T-helper 2 cell treated with Interferon-gamma antibody and Interleukin-4, amounts not matched to agents 100 ng/mL and 5 ng/mL, for 36 hours (primary cell): ENCODE results near the gene HMCN2. TPM values are rescaled to one million over a fixed set of nuclear protein-coding genes. Genes with fewer than 3 reads are reported as not detected.
"Not testable (repeated sequence)": the region's sequence is repeated elsewhere in the genome, so short reads cannot be mapped to it uniquely, and the experiment has no call there.

Experiments
- intact Hi-C: fragments of 100-400 bp; cut with micrococcal nuclease; formaldehyde crosslinking; loops from one replicate; pipeline ENCODE4 v1.15.1; 2023
- total RNA-seq: library from RNA; stranded (reverse); gene quantifications from 2 replicates; pipeline ENCODE4 v1.2.3, GENCODE V29; 2022

HMCN2 gene
- total RNA-seq, 1 donor from 2014 or later = not detected

DNA sequence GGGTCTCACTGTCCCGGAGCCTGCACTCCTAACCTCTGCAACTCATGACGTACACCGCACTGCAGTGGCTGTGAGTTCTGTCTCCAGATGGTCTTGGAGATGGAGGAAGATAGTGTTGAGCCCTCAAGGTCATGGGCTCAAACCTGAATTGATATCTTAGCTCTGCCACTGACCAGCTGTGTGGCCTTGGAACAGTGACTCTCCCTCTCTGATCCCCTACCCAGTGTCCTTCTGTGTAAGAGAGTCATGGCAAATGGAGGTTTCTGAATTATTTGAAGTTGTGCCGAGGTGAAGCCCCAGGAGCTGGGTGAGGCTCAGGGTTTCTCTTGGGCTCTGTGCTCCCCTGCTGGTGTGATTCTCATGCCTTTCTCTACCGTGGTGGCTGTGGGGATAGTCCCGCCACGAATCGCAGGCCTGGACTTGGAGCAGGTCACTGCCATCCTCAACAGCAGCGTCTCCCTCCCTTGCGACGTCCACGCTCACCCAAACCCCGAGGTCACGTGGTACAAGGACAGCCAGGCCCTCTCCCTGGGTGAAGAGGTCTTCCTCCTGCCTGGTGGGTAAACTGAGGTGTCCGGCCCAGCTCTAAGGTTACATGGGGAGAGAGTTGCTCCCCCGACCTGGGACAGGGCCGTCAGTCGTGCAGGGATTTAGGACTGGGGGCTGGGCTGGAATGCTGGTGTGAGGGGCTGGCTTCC is 118.6 kb downstream of the HMCN2 start:
- intact Hi-C loops = no loop called here

DNA sequence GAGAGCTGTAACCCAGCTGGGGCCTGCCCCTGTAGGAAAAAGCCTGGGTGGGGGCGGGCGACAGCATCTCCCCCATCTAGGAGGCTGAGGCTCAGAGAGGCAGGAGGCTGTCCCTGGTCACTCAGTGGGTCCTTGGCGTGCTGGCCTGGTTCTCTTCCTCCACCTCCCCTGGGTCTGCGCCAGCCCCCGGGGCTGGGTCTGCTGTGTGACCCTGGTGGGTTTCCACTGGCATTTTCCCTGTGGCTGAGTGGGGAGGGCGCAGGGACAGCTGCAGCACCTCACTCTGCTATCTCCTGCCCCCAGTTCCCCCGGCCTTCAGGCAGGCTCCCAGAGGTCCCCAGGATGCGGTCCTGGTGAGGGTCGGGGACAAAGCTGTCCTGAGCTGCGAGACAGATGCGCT is 119.7 kb downstream of the HMCN2 start:
- intact Hi-C loops = no loop called here

DNA sequence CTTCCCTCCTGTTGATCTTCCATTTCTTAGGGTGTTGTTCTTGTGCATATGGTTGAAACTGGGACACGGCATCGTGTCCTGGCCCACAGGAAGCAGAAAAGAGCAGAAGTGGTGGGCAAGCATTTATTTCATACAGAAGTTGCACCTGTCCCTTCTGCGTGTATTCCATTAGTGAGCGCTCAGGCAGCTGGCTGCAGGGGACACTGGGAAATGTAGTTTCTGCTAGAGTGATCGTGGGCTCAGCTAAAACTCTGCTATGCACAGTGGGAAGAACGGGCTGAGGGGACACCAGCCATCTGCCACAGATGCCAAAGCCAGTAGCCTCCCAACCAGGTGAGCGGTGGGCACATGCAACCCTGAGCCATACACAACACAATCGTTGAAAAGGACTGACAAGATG is 121.8 kb downstream of the HMCN2 start:
- intact Hi-C loops = no loop called here

DNA sequence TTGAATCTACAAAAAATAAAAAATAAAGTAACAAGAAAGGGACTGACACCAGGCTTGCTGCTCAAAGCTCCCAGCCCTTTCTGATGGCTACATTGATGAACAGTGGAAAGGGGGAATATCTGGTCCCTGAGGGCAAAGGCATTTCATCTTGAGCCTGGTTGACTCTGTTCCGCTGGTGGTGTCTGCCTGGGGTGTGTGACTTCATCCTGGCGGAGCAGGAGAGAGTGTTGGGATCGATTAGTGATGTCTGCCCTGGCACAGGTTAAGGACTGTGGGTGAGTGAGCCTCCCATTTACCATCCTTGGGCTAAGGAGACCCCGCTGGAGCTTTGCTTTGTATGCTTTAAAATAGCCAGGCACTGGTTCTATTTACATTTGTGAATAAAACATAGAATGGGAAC is 122.3 kb downstream of the HMCN2 start:
- intact Hi-C loops = no loop called here

DNA sequence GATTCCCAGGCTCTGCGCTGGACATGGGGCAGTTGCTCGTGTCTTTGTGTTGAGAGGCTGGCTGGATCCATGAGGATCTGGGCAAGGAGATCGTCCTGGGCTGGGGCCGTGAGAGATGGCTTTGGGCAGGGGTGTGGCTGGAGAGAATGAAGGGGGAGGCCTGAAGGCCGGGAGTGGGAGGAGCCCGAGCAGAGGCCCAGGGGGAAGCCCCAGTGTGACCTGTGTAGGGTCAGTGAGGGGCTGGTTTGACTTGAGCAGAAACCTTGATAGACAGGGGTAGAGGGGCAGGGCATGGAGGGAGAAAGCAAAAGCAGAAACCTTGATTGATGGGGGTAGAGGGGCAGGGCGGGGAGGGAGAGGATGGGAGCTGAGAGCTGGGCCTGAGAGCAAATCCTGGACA is 124.8 kb downstream of the HMCN2 start:
- intact Hi-C loops = no loop called here

DNA sequence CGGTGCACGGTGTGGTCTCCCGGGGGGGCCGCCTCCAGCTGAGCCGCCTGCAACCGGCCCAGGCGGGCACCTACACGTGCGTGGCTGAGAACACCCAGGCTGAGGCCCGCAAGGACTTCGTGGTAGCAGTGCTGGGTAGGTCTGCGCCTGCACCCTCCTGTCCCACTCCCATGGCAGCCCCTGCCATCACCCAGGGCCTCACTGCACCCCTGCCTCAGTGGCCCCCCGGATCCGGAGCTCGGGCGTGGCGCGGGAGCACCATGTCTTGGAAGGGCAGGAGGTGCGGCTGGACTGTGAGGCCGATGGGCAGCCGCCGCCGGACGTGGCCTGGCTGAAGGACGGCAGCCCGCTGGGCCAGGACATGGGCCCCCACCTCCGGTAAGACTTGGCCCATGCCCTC is 125.4 kb downstream of the HMCN2 start:
- intact Hi-C loops = no loop called here

DNA sequence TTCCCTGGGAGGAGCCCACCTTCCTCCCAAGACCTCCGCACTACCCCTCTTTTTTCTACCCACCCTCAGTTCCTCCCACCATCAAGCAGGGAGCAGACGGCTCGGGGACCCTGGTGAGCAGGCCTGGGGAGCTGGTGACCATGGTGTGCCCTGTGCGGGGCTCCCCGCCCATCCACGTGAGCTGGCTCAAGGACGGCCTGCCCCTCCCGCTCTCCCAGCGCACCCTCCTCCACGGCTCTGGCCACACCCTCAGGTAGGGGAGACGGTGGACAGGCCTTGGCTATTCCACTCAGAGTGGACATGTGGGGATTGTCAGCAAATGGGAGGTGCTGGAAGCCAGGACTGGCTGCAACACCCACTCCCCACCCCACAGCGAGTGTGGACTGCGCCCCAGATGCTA is 126.3 kb downstream of the HMCN2 start:
- intact Hi-C loops = no loop called here

DNA sequence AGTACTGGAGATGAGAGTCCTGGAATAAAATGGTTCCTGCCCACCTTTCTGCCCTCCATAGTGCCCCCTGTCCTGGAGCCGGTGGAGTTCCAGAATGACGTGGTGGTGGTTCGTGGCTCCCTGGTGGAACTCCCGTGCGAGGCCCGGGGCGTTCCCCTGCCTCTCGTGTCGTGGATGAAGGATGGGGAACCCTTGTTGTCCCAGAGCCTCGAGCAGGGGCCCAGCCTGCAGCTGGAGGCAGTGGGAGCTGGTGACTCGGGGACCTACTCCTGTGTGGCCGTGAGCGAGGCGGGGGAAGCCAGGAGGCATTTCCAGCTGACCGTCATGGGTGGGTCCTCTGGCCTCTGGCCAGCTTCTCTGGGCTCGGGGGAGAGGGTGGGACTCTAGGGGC is 128.1 kb downstream of the HMCN2 start:
- intact Hi-C loops = no loop called here

DNA sequence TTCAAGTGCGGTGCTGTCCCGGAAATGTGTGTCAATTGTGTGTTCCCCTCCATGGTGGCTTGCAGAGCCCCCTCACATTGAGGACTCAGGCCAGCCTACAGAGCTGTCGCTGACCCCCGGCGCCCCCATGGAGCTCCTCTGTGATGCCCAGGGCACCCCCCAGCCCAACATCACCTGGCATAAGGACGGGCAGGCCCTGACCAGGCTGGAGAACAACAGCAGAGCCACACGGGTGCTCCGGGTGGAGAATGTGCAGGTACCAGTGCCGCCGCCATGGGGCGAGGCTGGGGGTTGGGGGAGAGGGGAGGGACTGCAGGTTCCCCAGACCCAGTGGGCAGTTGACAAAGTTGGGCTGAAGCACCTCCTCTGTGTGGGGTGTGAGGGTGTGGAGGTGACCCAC is 128.8 kb downstream of the HMCN2 start:
- intact Hi-C loops = no loop called here

DNA sequence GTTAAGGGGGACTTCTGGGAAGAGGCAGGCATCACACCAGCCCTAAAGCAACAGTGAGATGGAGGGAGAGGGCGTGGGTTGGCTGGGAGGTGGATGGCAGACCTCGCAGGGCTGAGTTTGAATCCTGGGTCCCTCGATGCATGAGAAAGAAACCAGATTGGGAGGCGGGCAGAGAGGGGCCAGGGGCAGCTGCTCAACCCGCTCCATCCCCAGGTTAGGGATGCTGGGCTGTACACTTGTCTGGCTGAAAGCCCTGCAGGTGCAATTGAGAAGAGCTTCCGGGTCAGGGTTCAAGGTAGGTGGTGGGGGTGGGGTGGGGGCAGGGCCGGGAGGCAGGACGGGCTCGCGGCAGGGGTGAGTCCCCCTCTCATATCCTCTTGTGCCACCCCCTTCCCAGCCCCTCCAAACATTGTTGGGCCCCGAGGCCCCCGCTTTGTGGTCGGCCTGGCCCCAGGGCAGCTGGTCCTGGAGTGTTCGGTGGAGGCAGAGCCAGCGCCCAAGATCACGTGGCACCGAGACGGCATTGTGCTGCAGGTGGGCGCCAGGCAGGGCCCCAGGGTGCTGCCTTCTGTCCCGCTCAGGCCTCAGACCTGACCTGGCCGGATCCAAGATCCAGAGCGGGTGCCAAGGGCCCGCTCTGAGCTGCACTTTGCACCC is 129.4 kb downstream of the HMCN2 start:
- intact Hi-C loops = no loop called here

DNA sequence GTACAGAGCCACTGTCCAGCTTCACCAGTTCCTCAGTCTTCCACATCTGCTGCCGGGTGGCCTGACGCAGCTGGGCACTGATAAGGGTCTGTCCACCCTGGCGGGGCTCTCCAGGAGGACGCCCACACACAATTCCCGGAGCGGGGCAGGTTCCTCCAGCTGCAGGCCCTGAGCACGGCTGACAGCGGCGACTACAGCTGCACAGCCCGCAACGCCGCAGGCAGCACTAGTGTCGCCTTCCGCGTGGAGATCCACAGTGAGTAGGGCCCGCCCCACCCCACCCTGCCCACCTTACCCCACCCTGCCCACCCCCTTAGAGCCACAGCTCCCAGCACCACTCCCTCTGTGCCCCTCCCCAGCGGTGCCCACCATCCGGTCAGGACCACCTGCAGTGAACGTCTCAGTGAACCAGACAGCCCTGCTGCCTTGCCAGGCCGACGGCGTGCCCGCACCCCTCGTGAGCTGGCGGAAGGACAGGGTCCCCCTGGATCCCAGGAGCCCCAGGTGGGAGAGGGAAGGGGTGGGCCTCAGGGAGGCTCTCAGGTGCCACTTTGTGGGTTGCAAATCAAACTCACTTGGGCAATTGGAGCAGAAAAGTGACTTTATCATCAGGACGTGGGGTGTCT is 130.4 kb downstream of the HMCN2 start:
- intact Hi-C loops = no loop called here

DNA sequence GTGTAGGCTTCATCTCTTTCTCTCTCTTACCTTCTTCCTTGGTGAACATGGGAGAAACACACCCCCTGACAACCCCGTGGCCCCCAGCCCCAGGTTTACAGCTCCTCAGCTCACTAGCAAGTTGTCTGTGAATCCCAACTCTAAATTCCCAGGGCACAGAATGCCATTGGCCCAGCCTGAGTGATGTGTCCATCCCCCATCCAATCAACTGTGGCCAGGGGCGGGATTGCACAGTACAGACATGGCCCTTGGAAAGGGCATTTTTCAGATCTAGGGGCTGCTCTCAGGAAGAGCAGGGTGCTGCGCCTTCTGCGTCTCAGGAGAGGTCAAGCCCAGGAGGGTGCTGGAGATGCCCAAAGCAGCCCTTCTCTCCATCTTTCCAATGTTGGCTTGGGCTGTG is 131.0 kb downstream of the HMCN2 start:
- intact Hi-C loops = no loop called here

DNA sequence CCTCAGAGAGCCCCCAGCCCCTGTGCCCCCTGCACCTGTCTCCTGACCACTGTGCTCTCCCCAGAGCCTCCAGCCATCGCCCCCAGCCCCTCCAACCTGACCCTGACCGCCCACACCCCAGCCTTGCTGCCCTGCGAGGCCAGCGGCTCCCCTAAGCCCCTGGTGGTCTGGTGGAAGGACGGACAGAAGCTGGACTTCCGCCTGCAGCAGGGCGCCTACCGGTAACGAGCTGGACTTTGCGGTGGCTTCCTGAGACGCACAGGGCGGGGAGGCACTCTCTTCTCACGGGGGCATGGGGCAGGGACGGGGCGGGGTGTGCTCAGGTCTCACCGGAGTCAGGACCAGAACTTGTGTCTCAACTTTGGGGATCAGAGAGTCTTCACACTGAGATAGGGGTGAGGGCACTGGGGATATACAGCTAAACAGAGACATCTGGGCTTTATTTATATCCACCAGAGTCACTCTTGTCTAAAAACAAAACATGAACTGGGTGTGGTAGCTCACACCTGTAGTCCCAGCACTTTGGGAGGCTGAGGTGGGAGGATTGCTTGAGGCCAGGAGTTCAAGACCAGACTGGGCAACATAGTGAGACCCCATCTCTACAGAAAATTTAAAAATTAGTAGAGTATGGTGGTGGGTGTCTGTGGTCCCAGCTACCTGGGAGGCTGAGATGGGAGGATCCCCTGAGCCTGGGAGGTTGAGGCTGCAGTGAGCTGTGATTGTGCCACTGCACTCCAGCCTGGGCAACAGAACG is 133.1 kb downstream of the HMCN2 start:
- intact Hi-C loops = no loop called here

DNA sequence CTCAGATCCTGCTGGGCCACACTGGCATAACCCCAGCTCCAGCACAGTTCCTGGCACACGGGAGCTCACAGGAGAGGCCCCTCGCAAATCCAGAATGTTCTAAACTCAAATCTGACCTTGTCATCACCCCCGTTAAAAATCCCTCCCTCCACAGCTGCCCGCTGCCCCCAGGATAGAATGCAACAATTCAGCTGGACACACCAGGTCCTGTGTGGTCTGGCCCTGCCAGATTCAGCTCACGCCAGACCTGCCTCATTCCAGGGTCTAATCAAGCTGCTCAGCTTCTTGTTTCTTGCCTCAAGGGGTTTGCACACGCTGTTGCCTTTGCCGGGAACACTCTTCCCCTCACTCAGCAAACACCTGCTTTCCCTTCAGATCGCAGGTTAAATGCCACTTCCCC is 134.2 kb downstream of the HMCN2 start:
- intact Hi-C loops = no loop called here

DNA sequence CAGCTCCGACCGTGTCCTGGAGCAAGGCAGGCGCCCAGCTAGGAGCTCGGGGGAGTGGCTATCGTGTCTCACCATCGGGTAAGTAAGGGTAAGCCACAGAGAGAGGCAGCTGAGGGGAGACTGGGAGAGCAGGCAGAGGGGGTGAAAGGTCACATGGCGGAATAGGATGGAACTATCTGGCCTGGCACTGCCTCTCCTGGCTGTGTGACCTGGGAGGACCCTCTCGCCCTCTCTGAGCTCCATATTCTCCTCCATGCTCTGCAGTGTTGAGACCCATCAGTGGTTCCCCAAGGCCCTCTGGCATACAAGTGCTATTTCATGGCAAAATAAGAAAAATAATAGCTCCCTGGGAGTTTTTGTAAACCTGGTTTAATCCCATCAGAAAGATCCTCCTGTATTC is 135.3 kb downstream of the HMCN2 start:
- intact Hi-C loops = no loop called here

DNA sequence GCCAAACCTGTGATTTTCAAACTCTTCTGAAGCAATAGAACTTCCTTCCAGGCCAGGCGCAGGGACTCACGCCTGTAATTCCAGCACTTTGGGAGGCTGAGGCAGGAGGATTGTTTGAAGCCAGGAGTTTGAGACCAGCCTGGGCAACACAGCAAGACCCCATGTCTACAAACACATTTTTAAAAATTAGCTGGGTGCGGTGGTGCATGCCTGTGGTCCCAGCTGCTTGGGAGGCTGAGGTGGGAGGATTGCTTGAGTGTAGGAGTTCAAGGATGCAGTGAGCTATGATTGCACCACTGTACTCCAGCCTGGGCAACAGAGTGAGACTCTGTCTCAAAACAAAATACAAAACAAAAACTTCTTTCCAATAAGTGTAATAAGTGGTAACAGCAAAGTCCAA is 136.2 kb downstream of the HMCN2 start:
- intact Hi-C loops = not testable (repeated sequence)

DNA sequence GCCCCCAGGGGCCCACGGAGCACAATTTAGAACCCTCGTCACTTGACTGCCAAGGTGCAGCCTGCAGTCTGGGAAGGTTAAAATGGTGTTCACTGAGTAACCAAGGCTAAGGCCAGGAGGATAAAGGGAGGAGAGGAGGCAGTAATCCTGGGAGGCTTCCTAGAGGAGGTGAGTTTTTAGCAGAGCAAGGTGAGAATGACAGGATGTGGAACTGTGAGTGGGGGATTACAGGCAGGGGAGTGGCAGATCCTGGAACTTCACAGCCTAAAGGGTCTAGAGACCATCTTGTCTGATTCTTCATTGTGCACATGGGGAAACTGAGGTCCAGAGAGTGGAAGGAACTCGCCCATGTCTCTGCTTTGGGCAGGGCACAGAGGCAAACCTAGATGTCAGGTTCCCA is 136.7 kb downstream of the HMCN2 start:
- intact Hi-C loops = no loop called here

DNA sequence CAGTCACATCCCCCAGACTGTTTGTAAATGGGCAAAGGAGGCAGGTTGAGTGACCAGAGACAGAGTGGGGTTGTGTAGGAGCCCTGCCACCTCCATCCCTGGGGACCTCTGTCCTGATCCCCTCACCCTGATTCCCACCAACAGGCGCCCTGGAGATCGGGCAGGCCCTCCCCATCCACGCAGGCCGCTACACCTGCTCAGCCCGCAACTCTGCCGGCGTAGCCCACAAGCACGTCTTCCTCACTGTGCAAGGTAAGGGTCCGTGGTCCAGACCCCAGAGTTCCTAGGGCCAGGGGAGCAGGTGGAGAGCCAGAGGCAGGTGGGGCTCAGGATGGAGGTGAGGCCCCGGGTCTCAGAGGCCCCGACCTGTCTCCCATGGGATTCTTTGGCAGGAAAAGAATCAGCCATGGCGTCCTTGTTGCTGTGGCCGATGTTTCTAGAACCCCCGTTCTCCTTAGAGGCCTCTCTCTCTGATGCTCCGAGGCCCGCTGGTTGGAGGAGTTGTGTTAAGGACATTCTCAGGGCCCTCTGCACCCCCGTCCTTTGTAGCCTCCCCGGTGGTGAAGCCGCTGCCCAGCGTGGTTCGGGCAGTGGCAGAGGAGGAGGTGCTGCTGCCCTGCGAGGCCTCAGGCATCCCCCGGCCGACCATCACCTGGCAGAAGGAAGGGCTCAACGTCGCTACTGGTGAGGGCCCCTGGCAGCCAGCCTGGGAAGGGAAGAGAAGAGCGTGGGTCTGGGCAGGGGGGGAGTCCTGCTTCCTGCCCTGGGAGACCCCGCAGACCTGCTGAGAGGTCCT is 137.3 kb downstream of the HMCN2 start:
- intact Hi-C loops = no loop called here

DNA sequence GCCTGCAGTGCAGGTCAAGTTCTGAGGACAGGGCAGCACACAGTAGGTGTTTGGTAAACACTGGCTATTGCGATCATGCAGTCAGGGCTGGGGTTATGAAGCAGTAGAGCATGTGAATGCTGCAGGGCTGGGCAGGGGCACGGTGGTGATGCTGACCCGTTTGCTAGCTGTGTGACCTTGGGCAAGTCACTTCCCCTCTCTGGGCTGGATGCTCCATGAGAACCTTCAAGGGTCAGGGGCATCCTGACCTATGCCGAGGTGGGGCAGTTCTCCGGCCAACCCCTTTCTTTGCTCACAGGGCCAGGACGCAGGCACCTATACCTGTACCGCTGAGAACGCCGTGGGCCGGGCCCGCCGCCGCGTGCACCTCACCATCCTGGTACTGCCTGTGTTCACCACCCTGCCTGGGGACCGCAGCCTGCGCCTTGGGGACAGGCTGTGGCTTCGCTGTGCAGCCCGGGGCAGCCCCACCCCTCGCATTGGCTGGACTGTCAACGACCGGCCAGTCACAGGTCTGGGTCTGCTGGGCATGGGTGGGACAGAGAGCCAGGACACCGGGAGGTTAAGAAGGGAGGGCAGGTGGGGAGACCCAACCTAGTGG is 140.2 kb downstream of the HMCN2 start:
- intact Hi-C loops = no loop called here

DNA sequence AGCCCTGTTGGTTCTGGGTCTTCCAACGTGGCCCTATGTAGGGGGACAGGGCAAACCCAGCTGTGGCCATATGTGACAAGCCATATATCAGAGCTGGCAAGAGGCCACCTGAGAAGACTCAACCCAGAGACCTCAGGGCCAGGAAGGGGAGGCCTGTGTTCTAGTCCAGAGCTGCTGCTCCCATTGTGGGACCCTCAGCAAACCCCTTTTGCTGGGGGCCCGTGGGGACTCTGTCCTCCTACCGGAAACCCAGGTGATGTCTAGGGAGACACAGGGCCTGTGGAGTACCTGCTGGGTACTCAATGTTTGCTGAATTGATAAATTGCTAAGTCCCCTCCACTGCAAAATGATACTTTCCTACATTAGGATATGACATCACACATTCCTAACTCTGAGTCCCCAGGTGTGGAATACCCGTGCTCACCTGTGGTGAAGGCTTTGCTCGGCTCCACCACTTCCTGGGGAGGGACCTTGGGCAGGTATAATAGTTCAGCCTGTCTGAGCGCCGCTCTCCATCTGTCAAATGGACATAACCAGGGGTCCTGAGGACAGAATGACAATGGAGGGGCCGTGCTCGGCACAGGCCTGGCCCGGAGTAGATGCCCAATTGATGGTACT is 140.8 kb downstream of the HMCN2 start:
- intact Hi-C loops = no loop called here
